Activated effector memory CD4-positive, alpha-beta T cell treated with Interleukin-2 at 50 U/mL for 16 hours (primary cell): ENCODE data around the gene ZNF143.

Experiments
- DNase-seq: peaks from one replicate; pipeline ENCODE4 v3.0.0-alpha.2; 2020

ZNF143 gene

GRCh38 chr11:9576701-9577381 lies 116.0 kb downstream of the ZNF143 start:
- no peak for DNase-seq

- DNase-seq: no peak
Observed at GRCh38 chr11:9577556-9577955, 116.7 kb downstream of the ZNF143 start.
